ENCODE results near the gene CLNK.

The CLNK gene

DNA sequence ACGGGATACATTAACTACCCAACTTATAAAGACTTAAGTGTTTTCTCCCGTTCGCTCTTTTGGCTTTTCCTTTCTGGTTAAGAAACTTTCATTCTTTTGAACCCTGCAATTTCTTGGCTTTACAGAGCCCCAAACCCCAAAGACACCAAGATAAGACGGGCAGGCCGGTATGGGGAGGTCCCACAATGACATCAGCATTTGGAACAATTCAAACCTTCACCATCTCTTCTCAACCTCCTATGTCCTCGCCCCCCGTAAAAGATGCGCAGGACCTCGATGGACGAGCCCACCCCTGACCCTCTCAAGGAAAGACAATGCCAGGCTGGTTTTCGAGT is 228.3 kb downstream of the CLNK start:
- no peak for DNase-seq (ENCODE audit: low read depth in 2 of 2)
- TF ChIP-seq, protein P1, sequence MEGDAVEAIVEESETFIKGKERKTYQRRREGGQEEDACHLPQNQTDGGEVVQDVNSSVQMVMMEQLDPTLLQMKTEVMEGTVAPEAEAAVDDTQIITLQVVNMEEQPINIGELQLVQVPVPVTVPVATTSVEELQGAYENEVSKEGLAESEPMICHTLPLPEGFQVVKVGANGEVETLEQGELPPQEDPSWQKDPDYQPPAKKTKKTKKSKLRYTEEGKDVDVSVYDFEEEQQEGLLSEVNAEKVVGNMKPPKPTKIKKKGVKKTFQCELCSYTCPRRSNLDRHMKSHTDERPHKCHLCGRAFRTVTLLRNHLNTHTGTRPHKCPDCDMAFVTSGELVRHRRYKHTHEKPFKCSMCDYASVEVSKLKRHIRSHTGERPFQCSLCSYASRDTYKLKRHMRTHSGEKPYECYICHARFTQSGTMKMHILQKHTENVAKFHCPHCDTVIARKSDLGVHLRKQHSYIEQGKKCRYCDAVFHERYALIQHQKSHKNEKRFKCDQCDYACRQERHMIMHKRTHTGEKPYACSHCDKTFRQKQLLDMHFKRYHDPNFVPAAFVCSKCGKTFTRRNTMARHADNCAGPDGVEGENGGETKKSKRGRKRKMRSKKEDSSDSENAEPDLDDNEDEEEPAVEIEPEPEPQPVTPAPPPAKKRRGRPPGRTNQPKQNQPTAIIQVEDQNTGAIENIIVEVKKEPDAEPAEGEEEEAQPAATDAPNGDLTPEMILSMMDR (IDR thresholded peaks at IDR 0.05; ENCODE audit: low read depth, low read length) = no peak
- peak overlapping the region; percentile 52 to 63 for H3K4me3 ChIP-seq (replicated peaks in 1 of 2; ENCODE audit: low read depth in 2 of 2, low read length in 2 of 2)

DNA sequence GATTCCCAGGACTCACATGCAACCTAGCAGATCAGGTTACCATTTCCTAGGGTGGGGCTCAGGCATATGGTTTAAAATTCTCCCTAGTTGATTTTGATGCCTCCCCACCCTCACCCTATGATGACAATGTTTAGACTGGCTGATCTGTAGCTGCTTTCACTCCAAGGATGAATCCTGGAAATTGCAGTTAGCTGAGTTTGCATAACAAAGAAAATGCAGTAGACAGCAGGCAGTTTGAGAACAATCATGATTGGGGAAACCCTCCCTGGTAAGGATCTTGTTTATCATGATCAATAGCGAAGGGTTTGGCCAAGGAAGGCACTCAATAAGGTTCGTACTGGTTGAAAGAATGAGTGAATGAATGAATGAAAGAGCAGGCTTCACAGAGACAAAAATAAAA is 229.4 kb downstream of the CLNK start:
- TF ChIP-seq, protein P1 (IDR thresholded peaks at IDR 0.05; ENCODE audit: low read depth, low read length) = no peak
- DNase-seq (ENCODE audit: low read depth in 2 of 2) = no peak
- H3K4me3 ChIP-seq (replicated peaks in 1 of 2; ENCODE audit: low read depth in 2 of 2, low read length in 2 of 2) = no peak overlapping the region

DNA sequence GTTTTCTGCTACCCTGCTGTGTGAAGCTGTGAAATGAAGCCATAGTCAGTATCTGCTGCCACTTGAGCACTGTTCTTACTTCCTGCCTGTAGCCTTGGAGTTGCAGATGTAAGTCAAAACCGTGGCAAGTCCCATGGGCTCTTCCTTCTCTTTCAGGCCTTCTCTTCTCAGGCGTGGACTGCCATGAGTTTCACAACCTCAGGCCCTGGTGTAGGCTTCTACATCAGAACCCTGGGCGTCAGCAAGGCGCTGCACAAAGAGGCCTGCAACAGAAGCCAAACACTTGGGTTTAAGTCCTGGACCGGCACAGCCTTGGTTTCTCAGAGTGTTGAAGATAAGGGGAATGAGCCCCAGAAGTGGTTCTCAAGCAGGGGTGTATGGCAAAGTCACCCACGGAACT is 229.8 kb downstream of the CLNK start:
- H3K4me3 ChIP-seq (replicated peaks in 1 of 2; ENCODE audit: low read depth in 2 of 2, low read length in 2 of 2) = no peak overlapping the region
- TF ChIP-seq, protein P1 (IDR thresholded peaks at IDR 0.05; ENCODE audit: low read depth, low read length) = no peak
- DNase-seq (ENCODE audit: low read depth in 2 of 2) = no peak

DNA sequence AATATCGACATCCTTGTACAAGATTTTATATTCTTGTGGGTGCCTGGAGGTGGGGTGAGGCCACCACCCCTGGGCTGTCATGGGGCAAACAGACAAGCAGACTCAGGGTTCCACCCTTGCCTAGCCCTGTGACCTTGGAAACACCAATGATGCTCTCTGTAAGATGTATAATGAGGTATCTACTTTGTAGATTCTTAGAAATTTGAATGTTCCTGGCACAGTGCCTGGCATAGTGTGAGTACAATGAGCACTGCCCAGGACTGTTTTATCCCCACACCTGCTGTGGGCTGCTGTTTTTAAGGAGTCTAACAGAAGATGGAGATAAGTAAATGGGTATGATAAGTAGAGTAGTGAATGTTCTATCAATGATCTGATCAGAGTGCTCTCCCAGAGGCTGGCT is 230.4 kb downstream of the CLNK start:
- TF ChIP-seq, protein P1 (IDR thresholded peaks at IDR 0.05; ENCODE audit: low read depth, low read length) = no peak
- no peak for DNase-seq (ENCODE audit: low read depth in 2 of 2)
- no peak overlapping the region for H3K4me3 ChIP-seq (replicated peaks in 1 of 2; ENCODE audit: low read depth in 2 of 2, low read length in 2 of 2)

DNA sequence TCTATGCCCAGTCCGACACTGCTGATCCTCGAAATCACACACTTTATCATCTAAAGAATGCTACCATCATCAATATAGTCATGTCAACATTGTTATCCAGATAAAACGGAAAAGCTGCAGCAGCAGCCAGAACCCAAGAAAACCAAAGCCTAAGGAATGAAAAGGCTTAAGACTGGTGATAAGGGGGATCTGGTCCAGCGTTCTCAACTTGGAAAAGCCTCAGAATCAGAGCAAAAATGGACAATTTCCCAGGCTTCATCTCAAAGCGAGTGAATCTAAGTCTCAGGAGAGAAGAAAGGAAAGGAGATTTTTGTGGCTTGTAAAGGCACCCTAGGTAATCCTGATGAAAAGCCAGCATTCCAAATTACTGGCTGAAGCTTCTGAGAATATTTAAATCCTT is 235.6 kb downstream of the CLNK start:
- TF ChIP-seq, protein P1 (IDR thresholded peaks at IDR 0.05; ENCODE audit: low read depth, low read length) = no peak
- no peak for DNase-seq (ENCODE audit: low read depth in 2 of 2)
- no peak overlapping the region for H3K4me3 ChIP-seq (replicated peaks in 1 of 2; ENCODE audit: low read depth in 2 of 2, low read length in 2 of 2)

DNA sequence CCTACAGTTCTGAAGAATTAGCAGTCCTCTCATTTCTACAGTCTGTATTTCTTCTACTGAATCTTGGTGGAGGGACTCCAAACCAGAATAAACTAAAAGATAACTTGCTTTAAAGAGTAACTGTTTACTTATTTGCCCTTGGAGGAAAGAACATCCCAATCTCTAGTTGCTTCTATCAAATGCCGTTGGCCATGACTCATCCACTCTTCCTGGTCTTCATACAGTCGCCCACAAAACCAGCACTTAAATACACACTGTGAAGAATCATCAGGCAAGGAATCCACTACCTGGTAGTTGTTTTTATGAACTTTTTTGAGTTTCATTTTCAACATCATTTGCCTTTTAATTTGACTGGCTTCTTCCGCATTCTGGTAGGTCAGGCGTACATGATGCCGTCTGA is 241.6 kb downstream of the CLNK start:
- TF ChIP-seq, protein P1 (IDR thresholded peaks at IDR 0.05; ENCODE audit: low read depth, low read length) = no peak
- peak in 1 of 2 donors; percentile 36 for DNase-seq (ENCODE audit: low read depth in 2 of 2)
- no peak overlapping the region for H3K4me3 ChIP-seq (replicated peaks in 1 of 2; ENCODE audit: low read depth in 2 of 2, low read length in 2 of 2)

DNA sequence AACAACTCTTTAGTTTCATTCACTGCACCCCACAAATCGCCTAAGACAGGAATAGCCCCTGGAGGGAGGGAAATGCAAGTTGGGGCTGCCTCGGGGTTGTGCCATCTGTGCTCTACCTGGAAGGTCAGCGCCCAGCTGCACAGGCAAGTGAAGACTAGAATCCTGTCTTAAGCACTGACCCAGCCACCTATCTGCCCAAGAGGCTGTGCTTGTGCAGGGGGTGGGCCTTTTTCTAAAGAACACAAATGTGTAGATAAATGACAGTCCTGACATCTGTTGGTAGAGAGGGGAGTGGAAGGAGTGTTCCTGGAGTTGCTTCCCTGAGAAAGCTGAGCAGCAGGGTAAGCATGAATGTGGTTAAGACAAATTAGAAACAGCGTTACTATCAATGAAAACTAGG is 243.1 kb downstream of the CLNK start:
- TF ChIP-seq, protein P1 (IDR thresholded peaks at IDR 0.05; ENCODE audit: low read depth, low read length) = no peak
- no peak for DNase-seq (ENCODE audit: low read depth in 2 of 2)
- no peak overlapping the region for H3K4me3 ChIP-seq (replicated peaks in 1 of 2; ENCODE audit: low read depth in 2 of 2, low read length in 2 of 2)
